CD4-positive, alpha-beta T cell treated with Interleukin-15 for 1 hour (primary cell): Measurements from ENCODE around the gene ZAR1.

Experiments
- DNase-seq: peaks from one replicate; pipeline ENCODE4 v3.0.0-alpha.2; 2020

ZAR1 gene

DNA sequence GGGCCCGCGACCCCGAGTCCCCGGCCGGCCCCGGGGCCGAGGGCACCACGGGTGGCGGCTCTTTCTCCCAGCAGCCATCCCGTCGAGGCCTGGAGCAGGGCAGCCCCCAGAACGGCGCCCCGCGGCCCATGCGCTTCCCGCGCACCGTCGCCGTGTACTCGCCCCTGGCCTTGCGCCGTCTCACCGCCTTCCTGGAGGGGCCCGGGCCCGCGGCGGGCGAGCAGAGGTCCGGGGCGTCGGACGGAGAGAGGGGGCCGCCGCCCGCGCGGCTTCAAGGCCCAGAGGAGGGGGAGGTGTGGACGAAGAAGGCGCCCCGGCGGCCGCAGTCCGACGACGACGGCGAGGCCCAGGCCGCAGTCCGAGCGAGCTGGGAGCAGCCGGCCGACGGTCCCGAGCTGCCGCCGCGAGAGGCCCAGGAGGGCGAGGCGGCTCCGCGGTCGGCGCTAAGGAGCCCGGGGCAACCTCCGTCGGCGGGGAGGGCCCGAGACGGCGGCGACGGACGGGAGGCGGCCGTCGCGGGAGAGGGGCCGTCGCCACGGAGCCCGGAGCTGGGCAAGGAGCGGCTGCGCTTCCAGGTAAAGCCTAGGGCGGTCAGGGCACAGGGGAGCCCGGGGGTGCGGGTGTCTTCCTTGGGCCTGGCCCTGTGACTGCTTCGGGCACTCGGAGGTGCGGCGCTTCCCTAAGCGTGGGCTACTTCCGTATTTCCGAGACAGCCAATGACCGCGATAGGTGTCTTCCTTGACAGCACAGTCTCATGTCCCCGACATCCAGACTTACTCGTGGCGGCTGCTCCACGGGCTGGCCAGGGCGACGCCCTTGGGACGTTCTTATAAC, 845 bp downstream of the ZAR1 start:
- no peak for DNase-seq

DNA sequence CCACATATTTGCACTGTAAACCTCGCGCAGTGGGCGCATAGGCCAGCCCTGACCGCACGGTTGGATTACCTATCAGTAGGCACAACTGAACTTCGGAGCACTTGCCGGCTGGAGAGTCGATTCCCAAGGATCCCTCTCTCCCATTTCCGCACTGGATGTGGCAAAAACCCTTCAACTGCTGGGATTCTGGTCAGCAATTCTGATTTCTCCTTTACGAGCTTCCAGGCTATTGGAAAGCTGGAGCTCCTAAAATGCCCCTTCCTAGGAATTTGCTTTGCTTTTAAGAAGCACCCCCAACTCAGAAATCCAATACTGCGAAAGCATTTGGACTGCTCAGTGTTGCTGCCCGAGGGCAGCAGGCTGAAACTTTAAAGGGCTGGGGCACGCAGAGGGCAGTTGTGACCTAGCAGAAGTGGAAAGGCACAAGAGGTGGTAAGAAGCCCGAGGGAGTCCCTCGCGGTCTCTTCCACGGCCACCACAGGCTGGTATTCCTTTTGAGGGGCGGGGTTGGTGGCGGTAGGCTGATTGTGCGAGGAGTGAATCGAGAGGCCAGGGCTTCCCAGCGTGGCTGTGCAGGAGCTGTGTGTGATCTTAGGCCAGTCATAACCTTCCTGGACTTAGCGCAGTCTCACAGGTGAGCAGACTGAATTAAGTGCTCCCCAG, 1.6 kb downstream of the ZAR1 start:
- no peak for DNase-seq

DNA sequence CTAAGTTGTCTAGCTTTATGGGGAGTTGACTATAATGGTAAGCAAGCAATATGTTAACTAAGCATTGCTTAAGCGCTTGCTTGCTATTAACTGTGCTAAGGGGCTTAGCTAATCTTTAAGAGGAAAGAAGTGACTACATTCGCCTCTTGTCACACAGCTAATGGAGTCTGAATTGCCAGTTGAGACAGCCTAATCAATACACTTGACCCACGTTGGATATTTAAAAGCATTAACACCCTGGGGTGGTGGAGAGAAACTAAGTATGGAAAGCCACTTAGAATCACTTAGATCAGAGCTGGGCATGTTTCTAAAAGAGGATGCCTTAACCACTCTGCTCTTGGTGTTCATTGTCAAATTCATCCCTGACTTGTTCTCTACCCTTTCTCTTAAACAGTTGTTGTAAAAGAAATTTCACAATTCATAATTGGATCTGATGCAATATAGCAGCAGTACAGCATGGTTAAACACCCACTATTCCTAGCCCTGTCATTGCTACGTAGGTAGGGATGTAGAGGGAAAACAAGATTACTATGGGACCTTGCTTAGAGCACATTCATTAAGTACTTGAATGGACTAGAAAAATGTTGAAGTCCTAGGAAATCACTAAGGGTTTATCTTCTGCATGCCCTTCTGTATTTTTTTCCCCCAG, 3.5 kb downstream of the ZAR1 start:
- no peak for DNase-seq

DNA sequence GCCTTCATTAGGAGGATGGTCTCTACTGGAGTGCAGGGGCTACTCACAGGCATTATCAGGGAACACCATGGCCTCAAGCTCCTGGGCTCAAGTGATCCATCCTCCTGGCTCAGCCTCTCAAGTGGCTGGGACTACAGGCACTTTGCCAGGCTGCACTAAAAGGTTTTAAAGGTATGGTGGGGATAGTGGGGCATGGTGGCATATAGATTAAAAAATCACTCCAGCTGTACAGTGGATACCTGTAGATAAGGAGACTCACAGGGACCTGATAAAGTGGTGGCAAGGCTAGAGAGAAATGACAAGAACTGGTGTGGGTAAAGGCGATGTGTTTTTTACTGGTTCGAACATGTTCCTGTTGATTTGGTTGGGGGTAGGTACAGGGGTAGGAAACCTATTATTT, 5.9 kb downstream of the ZAR1 start:
- DNase-seq: no peak

DNA sequence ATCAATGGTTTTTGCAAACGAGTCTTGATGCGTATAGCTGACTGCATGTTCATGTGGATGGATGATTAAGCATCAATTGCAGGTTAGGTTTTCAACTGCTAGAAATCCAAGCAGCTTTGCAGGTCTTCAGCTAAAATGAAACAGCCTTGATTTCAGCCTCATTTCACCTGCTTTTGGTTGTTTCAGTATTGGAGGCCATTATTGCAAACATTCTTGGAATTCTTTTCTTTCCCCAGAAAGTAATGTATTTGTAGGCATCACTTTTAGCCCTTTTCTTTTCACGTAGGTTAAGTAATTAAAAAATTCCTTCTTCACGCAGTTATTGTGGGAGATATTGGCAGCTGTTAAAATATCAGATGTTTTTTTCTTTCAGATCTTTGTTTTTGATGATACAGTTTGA, 8.8 kb downstream of the ZAR1 start:
- DNase-seq: no peak

DNA sequence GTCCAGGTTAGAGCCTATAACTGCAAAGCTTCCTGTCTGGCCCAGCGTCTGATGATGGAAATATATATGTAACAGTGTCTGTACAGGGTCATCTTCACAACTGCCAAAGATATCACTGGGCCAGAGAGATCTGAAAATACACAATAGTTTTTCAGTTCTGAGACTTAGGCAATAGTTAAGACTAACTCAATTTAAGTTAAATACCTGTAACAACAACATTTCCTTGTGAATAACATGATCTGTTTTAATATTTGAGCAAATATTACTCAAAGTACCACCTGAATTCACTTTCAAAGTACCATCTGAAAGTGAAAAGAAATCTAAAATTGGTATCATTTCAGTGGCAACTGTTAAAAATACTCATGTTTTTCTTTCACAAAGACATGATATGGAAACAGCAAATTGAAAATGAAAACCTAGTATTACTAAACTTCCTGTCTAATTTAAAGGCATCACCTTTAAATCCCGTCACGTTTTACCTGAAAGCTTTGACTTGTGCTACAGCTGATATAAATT, 9.6 kb downstream of the ZAR1 start:
- no peak for DNase-seq

DNA sequence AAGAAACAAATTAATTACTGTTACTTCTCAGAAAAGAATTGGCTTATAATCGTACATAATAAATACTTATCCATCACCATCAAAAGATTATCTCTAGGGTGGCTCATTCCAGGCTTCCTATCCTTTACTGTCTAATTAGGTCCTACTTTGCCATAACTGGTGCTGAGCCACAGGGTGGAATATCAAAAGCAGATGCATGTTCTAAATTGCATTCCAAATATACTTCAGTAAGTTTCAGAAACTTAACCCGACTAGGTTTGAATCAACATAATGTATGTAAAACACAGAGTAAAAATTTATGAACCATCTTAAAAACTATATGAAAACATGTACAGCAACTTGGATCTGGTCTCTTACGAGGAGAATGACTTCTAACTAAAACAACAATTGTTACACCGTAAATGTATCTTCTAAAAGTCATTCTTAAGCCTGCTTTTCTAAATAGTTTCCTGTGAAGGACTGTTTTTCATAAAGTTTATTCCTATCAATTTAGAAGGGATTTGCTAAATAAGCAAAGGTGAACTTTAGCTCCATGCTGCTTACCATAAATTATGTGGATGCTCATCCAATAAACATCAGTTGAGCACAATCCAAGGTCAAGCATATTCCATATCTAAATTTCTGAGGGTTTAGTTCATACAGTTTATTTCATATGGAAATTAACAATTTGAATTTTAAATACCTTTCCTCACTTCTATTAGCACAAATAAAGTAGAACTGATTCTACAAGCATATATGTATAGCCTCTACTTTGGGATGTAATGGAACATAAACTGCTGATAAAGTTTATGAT, 13.4 kb downstream of the ZAR1 start:
- no peak for DNase-seq

DNA sequence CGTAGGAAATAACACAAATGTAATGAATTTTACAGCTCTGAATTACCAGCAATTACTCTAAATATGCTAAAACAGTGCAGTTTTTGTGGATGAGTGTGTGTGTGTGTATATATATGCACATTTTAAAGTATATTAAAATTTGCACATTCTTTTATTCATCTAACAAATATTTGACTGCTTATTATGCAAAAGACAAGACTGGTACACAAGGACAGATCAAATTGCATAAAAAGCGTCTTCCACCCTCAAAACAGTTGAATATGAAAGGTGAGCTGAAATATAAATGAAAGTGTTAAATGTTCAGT, 13.9 kb downstream of the ZAR1 start:
- DNase-seq: no peak

DNA sequence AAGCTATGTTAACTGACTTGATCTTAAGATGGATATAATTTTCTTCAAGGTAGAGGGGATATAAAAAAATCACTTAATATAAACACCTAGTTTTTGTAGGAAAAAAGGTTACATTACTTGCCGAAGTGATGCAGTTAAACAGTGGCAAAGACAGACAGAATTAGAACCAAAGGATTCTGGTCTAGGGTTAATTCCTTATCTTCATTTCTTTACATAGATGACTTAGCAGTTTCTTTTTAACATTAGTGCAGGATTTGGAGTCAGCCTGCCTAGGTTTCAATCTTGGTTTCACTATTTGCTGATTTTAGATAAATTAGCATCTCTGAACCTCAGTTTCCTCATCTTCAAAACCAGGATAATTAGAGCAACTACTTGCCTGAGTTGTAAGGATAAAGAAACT, 14.3 kb downstream of the ZAR1 start:
- DNase-seq: no peak

DNA sequence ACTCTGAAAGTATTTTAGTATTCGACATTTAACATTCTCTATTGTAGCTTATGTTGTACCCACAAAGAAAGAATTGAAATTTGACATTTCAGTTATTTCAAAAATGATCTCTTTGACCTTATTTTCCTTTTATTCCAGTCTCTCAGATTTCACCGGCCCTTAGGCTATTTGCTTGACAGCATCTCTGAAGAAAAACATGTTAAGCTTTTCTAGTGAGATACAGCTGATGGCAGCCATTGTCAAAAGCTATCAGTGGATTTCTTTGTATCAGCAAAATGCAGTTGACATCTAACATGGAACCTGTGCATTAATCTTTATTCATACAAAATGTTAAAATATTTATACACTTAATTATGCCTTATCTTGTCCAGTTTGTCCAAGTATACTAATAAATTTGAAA, 16.7 kb downstream of the ZAR1 start:
- DNase-seq: no peak

DNA sequence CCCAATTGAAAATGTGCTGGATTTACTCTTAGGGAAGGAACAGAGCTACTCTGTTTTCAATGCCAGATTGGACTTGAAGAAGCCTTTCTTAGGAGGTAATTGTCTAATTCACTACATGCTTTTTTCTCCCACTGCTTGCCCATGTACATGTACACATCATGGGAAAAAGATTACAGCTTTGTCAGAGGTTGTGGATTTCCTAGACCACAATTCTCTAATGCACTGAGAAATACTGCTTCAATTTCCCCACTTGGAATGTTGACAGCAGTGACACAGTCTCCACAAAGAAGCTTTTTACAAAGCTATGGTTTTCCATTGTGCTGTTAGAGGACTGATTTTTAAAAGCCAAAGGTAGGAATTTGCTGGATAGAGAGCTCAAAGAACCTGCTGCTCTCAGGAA, 19.5 kb downstream of the ZAR1 start:
- no peak for DNase-seq

DNA sequence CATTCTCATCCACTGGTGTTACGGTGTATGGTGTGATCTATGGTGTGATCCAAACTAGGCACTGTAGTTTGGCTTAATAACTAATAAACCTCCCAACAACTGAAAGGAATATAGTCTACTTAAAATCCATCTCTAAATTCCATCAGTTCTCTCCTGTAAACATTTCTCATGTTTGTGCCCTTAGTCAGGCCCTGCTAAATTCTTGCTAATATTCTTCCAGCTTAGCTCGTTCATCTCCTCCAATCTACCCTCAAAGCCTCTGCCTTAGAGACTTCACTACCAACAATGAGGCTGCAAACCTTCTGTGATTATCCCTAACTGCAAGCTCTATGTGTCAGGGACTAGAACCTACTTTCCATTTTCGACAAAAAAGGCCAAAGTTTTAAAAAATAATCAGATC, 28.1 kb downstream of the ZAR1 start:
- DNase-seq: no peak

DNA sequence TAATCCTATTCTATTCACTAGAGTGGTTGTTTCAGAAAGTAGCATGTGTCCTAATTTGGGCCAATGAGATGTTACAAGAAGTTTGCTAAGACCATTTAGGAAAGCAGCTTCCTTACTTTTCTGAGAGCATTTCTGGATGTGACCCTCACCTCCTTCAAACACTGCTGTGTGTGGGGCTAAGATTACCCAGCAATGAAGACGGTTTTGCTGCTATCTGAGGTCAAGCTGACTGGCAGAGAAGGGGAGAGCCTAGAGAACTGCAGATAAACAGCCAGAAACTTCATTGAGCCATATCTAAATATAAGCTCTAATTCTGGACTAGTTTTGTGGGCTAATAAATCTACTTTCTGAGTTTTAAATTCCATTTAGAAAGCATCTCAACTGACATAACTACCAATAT, 36.4 kb downstream of the ZAR1 start:
- DNase-seq: no peak

DNA sequence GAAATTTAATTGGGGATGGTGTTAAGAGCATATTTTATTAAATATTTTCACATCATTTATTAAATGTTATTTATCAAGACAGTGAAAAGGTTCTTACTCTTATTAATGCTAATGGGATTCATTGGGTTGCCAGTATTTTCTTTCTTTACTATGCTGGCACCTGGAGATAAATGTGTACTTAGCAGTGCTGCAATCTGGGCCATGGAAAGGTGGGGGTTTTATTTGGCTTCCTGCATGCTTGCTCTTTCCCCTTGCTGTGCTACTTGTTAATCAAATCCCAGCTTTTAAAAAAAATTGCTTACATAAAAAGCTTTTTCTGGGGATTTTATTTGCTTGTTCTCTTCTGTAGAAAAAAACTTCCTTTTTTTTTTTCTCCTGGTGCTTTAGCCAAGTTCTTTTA, 48.3 kb downstream of the ZAR1 start:
- DNase-seq: no peak

DNA sequence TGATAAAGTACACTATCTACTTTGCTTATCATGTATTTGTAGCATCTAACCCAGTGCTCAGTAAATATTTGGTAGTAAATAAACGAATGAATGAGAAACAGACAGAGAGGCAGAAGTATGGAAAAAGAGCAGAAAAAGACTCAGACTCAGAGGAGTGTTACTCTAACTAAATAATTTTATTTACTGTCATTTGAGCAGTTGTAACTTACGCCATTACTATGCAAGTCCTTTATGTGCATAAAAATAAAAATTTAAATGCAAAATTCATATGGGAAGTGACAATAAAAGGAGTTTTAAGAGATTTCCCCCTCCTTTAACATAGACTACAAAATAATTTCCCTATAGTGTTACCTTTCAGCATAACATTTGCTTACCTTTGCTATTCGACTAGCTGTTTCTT, 49.5 kb downstream of the ZAR1 start:
- no peak for DNase-seq

DNA sequence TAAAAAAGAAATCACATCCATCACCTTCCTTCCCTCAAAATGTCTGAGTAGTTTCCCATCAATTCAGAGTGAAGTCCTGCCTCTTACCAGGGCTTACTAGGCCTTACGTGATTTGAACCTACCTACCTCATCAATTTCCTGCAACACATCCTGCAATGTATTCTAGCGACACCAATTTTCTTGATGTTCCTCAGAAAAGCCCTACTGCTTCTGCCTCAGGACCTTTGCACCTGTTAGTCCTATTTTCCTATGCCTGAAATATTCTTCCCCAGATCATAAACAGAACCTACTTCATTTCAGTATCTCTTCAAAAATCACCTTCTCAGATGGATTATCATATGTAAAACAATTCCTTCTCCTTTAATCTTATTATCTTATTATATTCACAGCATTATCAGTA, 52.8 kb downstream of the ZAR1 start:
- no peak for DNase-seq

DNA sequence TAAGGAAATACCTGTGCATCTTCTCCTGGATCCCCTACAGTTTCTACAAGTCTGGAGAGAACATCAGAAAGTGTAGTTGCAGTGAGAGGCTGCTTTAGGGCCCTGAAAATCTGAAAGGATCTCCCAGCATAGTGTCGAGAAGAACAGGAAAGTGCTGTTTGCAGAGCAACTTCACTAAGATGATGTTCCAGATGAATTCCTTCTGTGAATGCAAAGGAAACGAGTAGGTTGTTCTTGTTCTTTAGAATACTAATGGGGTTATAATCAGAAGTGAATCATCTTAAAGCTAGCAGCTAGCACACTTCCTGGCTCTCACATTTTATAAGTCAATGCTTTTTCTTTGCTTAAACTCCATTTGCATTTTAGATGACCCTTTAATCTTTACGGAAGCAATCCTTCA, 53.7 kb downstream of the ZAR1 start:
- DNase-seq: no peak
